SK-N-SH treated with all-trans-retinoic acid at 6 μM for 48 hours (cell line): ENCODE data around the gene SH2D3A.

ENCODE experiments used
- ATAC-seq: fragments of 200-7000 bp; cut with Tn5 transposase; 3 replicates; pipeline ENCODE4 v1.9.1; 2020; ENCODE audit warnings: mild to moderate bottlenecking, moderate library complexity
- CSDC2 ChIP-seq: fragments of 250-450 bp; sonication (Bioruptor Pico); IDR thresholded peaks from 2 replicates; pipeline ENCODE4 v1.5.0; 2020; ENCODE audit warnings: mild to moderate bottlenecking, moderate library complexity
- CSRNP3 ChIP-seq: fragments of 250-450 bp; sonication (Bioruptor Pico); IDR thresholded peaks from 2 replicates; pipeline ENCODE4 v1.5.1; 2021; ENCODE audit warnings: mild to moderate bottlenecking, moderate library complexity
- ESRRG ChIP-seq: fragments of 250-450 bp; sonication (Bioruptor Pico); IDR thresholded peaks from 2 replicates; pipeline ENCODE4 v1.6.1; 2021; ENCODE audit warnings: mild to moderate bottlenecking
- GLIS3 ChIP-seq: fragments of 250-450 bp; sonication (Bioruptor Pico); IDR thresholded peaks from 2 replicates; pipeline ENCODE4 v1.5.0; 2020; ENCODE audit warnings: mild to moderate bottlenecking, moderate library complexity
- ISL1 ChIP-seq: fragments of 250-450 bp; sonication (Bioruptor Pico); IDR thresholded peaks from 2 replicates; pipeline ENCODE4 v2.1.2; 2022; ENCODE audit warnings: mild to moderate bottlenecking, moderate library complexity
- OSR1 ChIP-seq: fragments of 250-450 bp; sonication (Bioruptor Pico); IDR thresholded peaks from 2 replicates; pipeline ENCODE4 v1.8.0; 2022; ENCODE audit warnings: moderate library complexity, mild to moderate bottlenecking, inconsistent platforms
- PATZ1 ChIP-seq: fragments of 250-450 bp; sonication (Bioruptor Pico); IDR thresholded peaks from 2 replicates; pipeline ENCODE4 v1.8.0; 2020; ENCODE audit warnings: mild to moderate bottlenecking, moderate library complexity, borderline replicate concordance
- POU6F1 ChIP-seq: fragments of 250-450 bp; sonication (Bioruptor Pico); IDR thresholded peaks from 2 replicates; pipeline ENCODE4 v1.8.0; 2021; ENCODE audit warnings: low read depth, mild to moderate bottlenecking, moderate library complexity, borderline replicate concordance
- PPARA ChIP-seq: fragments of 250-450 bp; sonication (Bioruptor Pico); IDR thresholded peaks from 2 replicates; pipeline ENCODE4 v1.5.0; 2020; ENCODE audit warnings: mild to moderate bottlenecking, borderline replicate concordance
- SNAI2 ChIP-seq: fragments of 250-450 bp; sonication (Bioruptor Pico); IDR thresholded peaks from 2 replicates; pipeline ENCODE4 v1.5.0; 2020; ENCODE audit warnings: mild to moderate bottlenecking, moderate library complexity
- TCF4 ChIP-seq: fragments of 250-450 bp; sonication (Bioruptor Pico); IDR thresholded peaks from 2 replicates; pipeline ENCODE4 v1.8.0; 2021; ENCODE audit warnings: mild to moderate bottlenecking, moderate library complexity, borderline replicate concordance
- TOX ChIP-seq: fragments of 250-450 bp; sonication (Bioruptor Pico); IDR thresholded peaks from 2 replicates; pipeline ENCODE4 v1.8.0; 2021; ENCODE audit warnings: mild to moderate bottlenecking, moderate library complexity, borderline replicate concordance
- ZC3H10 ChIP-seq: fragments of 250-450 bp; sonication (Bioruptor Pico); IDR thresholded peaks from 2 replicates; pipeline ENCODE4 v1.5.1; 2021; ENCODE audit warnings: mild to moderate bottlenecking, moderate library complexity
- ZFP3 ChIP-seq: fragments of 250-450 bp; sonication (Bioruptor Pico); IDR thresholded peaks from 2 replicates; pipeline ENCODE4 v1.5.0; 2020; ENCODE audit warnings: mild to moderate bottlenecking, moderate library complexity
- ZFP30 ChIP-seq: fragments of 450-650 bp; formaldehyde crosslinking; IDR thresholded peaks from 2 replicates; pipeline ENCODE4 v1.5.0; 2022; ENCODE audit warnings: mild to moderate bottlenecking, moderate library complexity
- ZNF565 ChIP-seq: fragments of 450-650 bp; formaldehyde crosslinking; conservative IDR thresholded peaks from 2 replicates; pipeline ENCODE4 v1.5.0; 2020; ENCODE audit warnings: low read depth, mild to moderate bottlenecking, moderate library complexity
- ZNF70 ChIP-seq: fragments of 450-650 bp; formaldehyde crosslinking; IDR thresholded peaks from 2 replicates; pipeline ENCODE4 v1.5.0; 2020; ENCODE audit warnings: mild to moderate bottlenecking, moderate library complexity
- ZNF8 ChIP-seq: fragments of 450-650 bp; formaldehyde crosslinking; IDR thresholded peaks from 2 replicates; pipeline ENCODE4 v1.5.0; 2020; ENCODE audit warnings: mild to moderate bottlenecking, moderate library complexity
- TF ChIP-seq, protein P1 (sequence below): fragments of 250-450 bp; sonication (Bioruptor Pico); IDR thresholded peaks from 2 replicates; pipeline ENCODE4 v1.5.0; 2020; ENCODE audit warnings: mild to moderate bottlenecking, moderate library complexity

Gene SH2D3A

DNA sequence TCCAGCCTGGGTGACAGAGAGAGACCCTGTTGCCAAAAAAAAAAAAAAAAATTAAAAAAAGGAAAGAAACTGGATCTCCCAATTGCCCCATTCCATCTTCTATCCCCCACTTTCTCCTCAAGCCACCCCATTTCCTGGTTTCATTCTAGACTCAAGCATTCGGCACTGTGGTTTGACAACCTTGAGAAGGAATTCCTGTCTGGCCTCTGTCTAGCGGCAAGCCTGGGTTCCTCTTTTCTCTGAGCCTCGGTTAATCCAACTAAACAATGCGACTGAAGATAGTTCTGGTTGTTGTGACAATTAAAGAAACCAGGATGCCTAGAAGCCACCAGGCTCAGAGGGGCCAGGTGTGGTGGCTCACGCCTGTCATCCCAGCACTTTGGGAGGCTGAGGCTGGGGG is 43.5 kb downstream of the SH2D3A start (continued):
- TF ChIP-seq, protein P1, sequence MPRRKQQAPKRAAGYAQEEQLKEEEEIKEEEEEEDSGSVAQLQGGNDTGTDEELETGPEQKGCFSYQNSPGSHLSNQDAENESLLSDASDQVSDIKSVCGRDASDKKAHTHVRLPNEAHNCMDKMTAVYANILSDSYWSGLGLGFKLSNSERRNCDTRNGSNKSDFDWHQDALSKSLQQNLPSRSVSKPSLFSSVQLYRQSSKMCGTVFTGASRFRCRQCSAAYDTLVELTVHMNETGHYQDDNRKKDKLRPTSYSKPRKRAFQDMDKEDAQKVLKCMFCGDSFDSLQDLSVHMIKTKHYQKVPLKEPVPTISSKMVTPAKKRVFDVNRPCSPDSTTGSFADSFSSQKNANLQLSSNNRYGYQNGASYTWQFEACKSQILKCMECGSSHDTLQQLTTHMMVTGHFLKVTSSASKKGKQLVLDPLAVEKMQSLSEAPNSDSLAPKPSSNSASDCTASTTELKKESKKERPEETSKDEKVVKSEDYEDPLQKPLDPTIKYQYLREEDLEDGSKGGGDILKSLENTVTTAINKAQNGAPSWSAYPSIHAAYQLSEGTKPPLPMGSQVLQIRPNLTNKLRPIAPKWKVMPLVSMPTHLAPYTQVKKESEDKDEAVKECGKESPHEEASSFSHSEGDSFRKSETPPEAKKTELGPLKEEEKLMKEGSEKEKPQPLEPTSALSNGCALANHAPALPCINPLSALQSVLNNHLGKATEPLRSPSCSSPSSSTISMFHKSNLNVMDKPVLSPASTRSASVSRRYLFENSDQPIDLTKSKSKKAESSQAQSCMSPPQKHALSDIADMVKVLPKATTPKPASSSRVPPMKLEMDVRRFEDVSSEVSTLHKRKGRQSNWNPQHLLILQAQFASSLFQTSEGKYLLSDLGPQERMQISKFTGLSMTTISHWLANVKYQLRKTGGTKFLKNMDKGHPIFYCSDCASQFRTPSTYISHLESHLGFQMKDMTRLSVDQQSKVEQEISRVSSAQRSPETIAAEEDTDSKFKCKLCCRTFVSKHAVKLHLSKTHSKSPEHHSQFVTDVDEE (CRISPR knock-in tag): no peak

- TF ChIP-seq TCF4 (CRISPR knock-in tag) (no peak), ESRRG (no peak), ZNF8 (no peak), PATZ1 (CRISPR knock-in tag) (no peak), GLIS3 (CRISPR knock-in tag) (no peak), ZFP30 (CRISPR knock-in tag) (no peak), ZC3H10 (no peak), OSR1 (CRISPR knock-in tag) (no peak), CSRNP3 (no peak), ZFP3 (CRISPR knock-in tag) (no peak), ZNF70 (CRISPR knock-in tag) (no peak), ZNF565 (CRISPR knock-in tag) (no peak), PPARA (CRISPR knock-in tag) (no peak)
- TF ChIP-seq, protein P1 (CRISPR knock-in tag): no peak
- TF ChIP-seq, all 23 proteins: peak for 0
- ATAC-seq: no peak
Observed at GRCh38 chr19:6723108-6723618, 44.1 kb downstream of the SH2D3A start.

DNA sequence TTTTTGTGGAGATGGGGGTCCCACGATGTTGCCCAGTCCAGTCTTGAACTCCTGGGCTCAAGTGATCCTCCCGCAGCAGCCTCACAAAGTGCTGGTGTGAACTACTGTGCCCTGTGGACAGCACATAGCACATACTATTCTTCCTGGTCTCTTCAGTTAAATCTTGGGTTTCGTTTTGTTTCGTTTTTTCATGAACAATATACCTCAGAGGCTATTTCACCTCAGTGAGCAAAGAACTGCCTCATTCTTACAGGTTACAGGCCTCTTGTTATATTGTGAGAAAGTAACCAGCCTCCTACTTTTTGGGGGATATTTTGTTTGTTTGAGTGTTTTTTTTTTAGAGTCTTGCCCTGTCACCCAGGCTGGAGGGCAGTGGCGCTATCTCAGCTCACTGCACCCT is 45.5 kb downstream of the SH2D3A start:
- no peak for ATAC-seq
- TF ChIP-seq TCF4 (CRISPR knock-in tag) (no peak), ZNF70 (CRISPR knock-in tag) (no peak), CSRNP3 (no peak), OSR1 (CRISPR knock-in tag) (no peak), CSDC2 (CRISPR knock-in tag) (no peak), PPARA (CRISPR knock-in tag) (no peak), PATZ1 (CRISPR knock-in tag) (no peak), ZNF565 (CRISPR knock-in tag) (no peak), ISL1 (CRISPR knock-in tag) (no peak), POU6F1 (CRISPR knock-in tag) (no peak), TOX (CRISPR knock-in tag) (no peak), ZFP30 (CRISPR knock-in tag) (no peak), SNAI2 (no peak), ZFP3 (CRISPR knock-in tag) (no peak)
- TF ChIP-seq, protein P1 (CRISPR knock-in tag): no peak
